Nasal cavity respiratory epithelium epithelial cell of viscerocranial mucosa (primary cell): ENCODE results near the gene IRF2BP2. TPM values are rescaled to one million over a fixed set of nuclear protein-coding genes. Genes with fewer than 3 reads are reported as not detected.

Experiments
- total RNA-seq: library from RNA; depleted of rRNA; stranded (reverse); fragments of >200 nt; gene quantifications from 2 replicates; pipeline ENCODE4 v1.2.3, GENCODE V29; 2014

The IRF2BP2 gene
- total RNA-seq = 108 and 231 TPM in 2 replicates

GRCh38 chr1:234610061-234610665 is at the start of gene IRF2BP2:
IRF2BP2 (minus strand) TSS chr1:234610178; CDS start chr1:234609494, 684 bp downstream.

Other genes with a start within 250 kb of the IRF2BP2 start
- gene COA6, start 236.7 kb downstream of the IRF2BP2 start, total RNA-seq = 26.5 and 51.9 TPM in 2 replicates
- 22.9 and 38.7 TPM in 2 replicates for gene TARBP1, start 131.0 kb downstream of the IRF2BP2 start, total RNA-seq